HepG2 (cell line): Measurements from ENCODE around the gene PPM1E. TPM values are rescaled to one million over a fixed set of nuclear protein-coding genes. Genes with fewer than 3 reads are reported as not detected.

Source experiments
- ATAC-seq: fragments of 200-7000 bp; cut with Tn5 transposase; 3 replicates; pipeline ENCODE4 v1.9.1; 2020; ENCODE audit warnings: mild to moderate bottlenecking, moderate library complexity
- BruUV-seq: library from RNA; stranded (reverse); fragments of 400-500 nt; replicated peaks from 2 replicates; lab custom pipeline; 2021; lab: Mats Ljungman, UMichigan
- CTCF ChIA-PET: fragments of 300-600 bp; formaldehyde crosslinking; extraction: SDS; loops from one replicate; lab custom pipeline; 2021; ENCODE audit warnings: low total read pairs, inconsistent platforms, low intra/inter-chr PET ratio; lab: Yijun Ruan, JAX
- POLR2A ChIA-PET: fragments of 350-600 bp; sonication (Branson Sonifier 250); formaldehyde crosslinking; loops from one replicate; lab custom pipeline; 2020; ENCODE audit warnings: antibody characterized with exemption, inconsistent platforms; lab: Yijun Ruan, JAX
- DNase-seq: peaks from one replicate; pipeline ENCODE4 v3.0.0-alpha.2; 2015; ENCODE audit warnings: low spot score
- FAIRE-seq: peaks from 3 replicates; lab custom pipeline; 2011; peaks lifted over from hg19 to GRCh38; lab: Jason Lieb, UNC
- H2AFZ ChIP-seq: one replicate; pipeline ENCODE4 v1.6.1; 2011; ENCODE audit warnings: low read length, inconsistent platforms
- H3K27ac ChIP-seq: fragments of 300-600 bp; 3 replicates; pipeline ENCODE4 v1.8.0; 2011; ENCODE audit warnings: mixed run types, mild to moderate bottlenecking, mixed read lengths, low read length, inconsistent platforms; ENCODE audit not compliant: insufficient read depth; ENCODE audit errors: extremely low read length
- H3K27me3 ChIP-seq, 2 experiments: fragments of 200-600 bp in 1 of 2; 2 replicates in 1 of 2; 3 replicates in 1 of 2; pipeline versions ENCODE4 v1.6.0 to v1.8.0; 2011; ENCODE audit warnings: low read length in 2 of 2, mild to moderate bottlenecking in 2 of 2, moderate library complexity in 2 of 2, inconsistent platforms in 1 of 2; ENCODE audit not compliant: insufficient read depth in 2 of 2, control insufficient read depth in 1 of 2
- H3K36me3 ChIP-seq, 2 experiments: fragments of 200-600 bp in 1 of 2; replicated peaks in 1 of 2; 2 replicates in 1 of 2; 3 replicates in 1 of 2; pipeline versions ENCODE4 v1.5.1 to v1.8.0; 2011; ENCODE audit warnings: low read length in 2 of 2, inconsistent platforms in 1 of 2; ENCODE audit not compliant: insufficient read depth in 2 of 2, control insufficient read depth in 1 of 2
- H3K4me1 ChIP-seq: 2 replicates; pipeline ENCODE4 v1.5.1; 2012; ENCODE audit warnings: low read length, inconsistent platforms; ENCODE audit not compliant: insufficient read depth
- H3K4me2 ChIP-seq: 2 replicates; pipeline ENCODE4 v1.6.0; 2011; ENCODE audit warnings: low read depth, low read length, inconsistent platforms
- H3K4me3 ChIP-seq, 3 experiments: fragments of 200-600 bp in 1 of 3; sonication (generic), shearing (Covaris generic) in 1 of 3; replicated peaks in 1 of 3; 2 replicates each; pipeline ENCODE4 v1.5.1; 2011 to 2016; ENCODE audit warnings: low read length in 3 of 3, inconsistent platforms in 2 of 3, low read depth in 2 of 3, mild to moderate bottlenecking in 2 of 3, control low read depth in 1 of 3, mixed read lengths in 1 of 3; ENCODE audit not compliant: insufficient read depth in 1 of 3
- H3K79me2 ChIP-seq: one replicate; pipeline ENCODE4 v1.6.1; 2011; ENCODE audit warnings: low read length, inconsistent platforms; ENCODE audit not compliant: insufficient read depth
- H3K9ac ChIP-seq: 2 replicates; pipeline ENCODE4 v1.6.0; 2011; ENCODE audit warnings: mild to moderate bottlenecking, low read depth, low read length, inconsistent platforms; ENCODE audit not compliant: insufficient read depth
- H3K9me3 ChIP-seq: 2 replicates; pipeline ENCODE4 v1.5.1; 2012; ENCODE audit warnings: mild to moderate bottlenecking, low read length
- H4K20me1 ChIP-seq: 2 replicates; pipeline ENCODE4 v1.6.0; 2011; ENCODE audit warnings: inconsistent platforms, mild to moderate bottlenecking, low read length, moderate library complexity; ENCODE audit not compliant: insufficient read depth
- CEBPB ChIP-seq: IDR thresholded peaks from 2 replicates; pipeline ENCODE4 v1.6.1; 2011; ENCODE audit warnings: low read depth, low read length, improper control_type of control experiment, borderline replicate concordance
- EED ChIP-seq: sonication (generic); formaldehyde crosslinking; IDR thresholded peaks from 2 replicates; pipeline ENCODE4 v1.5.0; 2020; ENCODE audit warnings: mild to moderate bottlenecking, missing genetic modification reagents
- IKZF1 ChIP-seq: fragments of 450-650 bp; IDR thresholded peaks from 2 replicates; pipeline ENCODE4 v1.7.1; 2016
- MIER3 ChIP-seq: IDR thresholded peaks from 2 replicates; pipeline ENCODE4 v1.6.1; 2016; ENCODE audit warnings: missing compliant biosample characterization, borderline replicate concordance
- ZNF160 ChIP-seq: sonication (generic); formaldehyde crosslinking; IDR thresholded peaks from 2 replicates; pipeline ENCODE4 v1.8.0; 2022; ENCODE audit warnings: mild to moderate bottlenecking, inconsistent platforms, missing genetic modification reagents
- ZNF253 ChIP-seq: sonication (generic); formaldehyde crosslinking; IDR thresholded peaks from 2 replicates; pipeline ENCODE4 v1.8.0; 2022; ENCODE audit warnings: mild to moderate bottlenecking, missing genetic modification reagents, borderline replicate concordance
- ZNF550 ChIP-seq: sonication (generic); formaldehyde crosslinking; IDR thresholded peaks from 2 replicates; pipeline ENCODE4 v1.4.0; 2020; ENCODE audit warnings: mild to moderate bottlenecking, missing genetic modification reagents, borderline replicate concordance
- ZNF570 ChIP-seq: sonication (generic); formaldehyde crosslinking; IDR thresholded peaks from 2 replicates; pipeline ENCODE4 v1.4.0; 2020; ENCODE audit warnings: mild to moderate bottlenecking, missing genetic modification reagents, borderline replicate concordance
- ZNF775 ChIP-seq: sonication (generic); formaldehyde crosslinking; IDR thresholded peaks from 2 replicates; pipeline ENCODE4 v1.4.0; 2020; ENCODE audit warnings: missing genetic modification reagents, mild to moderate bottlenecking, moderate library complexity, borderline replicate concordance
- ZNF839 ChIP-seq: sonication (generic); formaldehyde crosslinking; IDR thresholded peaks from 2 replicates; pipeline ENCODE4 v1.4.0; 2020; ENCODE audit warnings: missing genetic modification reagents, mild to moderate bottlenecking, borderline replicate concordance
- whole genome bisulfite sequencing: methylation state at CpG from one replicate; pipeline ENCODE4 v1.1.6; 2017; ENCODE audit warnings: low lambda C conversion rate; 5-methylcytosine and 5-hydroxymethylcytosine counted together
- in situ Hi-C: cut with HindIII; loops from 2 replicates; pipeline ENCODE4 v1.10.0; 2017; ENCODE audit warnings: low pct_unique_long_range_greater_than_20kb; ENCODE audit not compliant: extremely low pct_ligation_motif_present
- intact Hi-C: fragments of 100-400 bp; cut with micrococcal nuclease; formaldehyde crosslinking; loops from one replicate; pipeline ENCODE4 v1.10.0; 2022; ENCODE audit not compliant: unreplicated experiment
- polyA plus RNA-seq, 8 experiments: library from polyadenylated mRNA; depleted of rRNA in 3 of 8; stranded (reverse) in 7 of 8; unstranded in 1 of 8; fragments of >200 nt; fragmentation: Illumina TruSeq in 4 of 8; extraction: Trizol in 4 of 8; gene quantifications; 2 replicates each; pipeline versions ENCODE4 v1.2.1 to v1.2.3, GENCODE V29; 2011 to 2016; ENCODE audit warnings: low read depth in 4 of 8, missing spikeins in 1 of 8, mixed read lengths in 1 of 8; ENCODE audit not compliant: insufficient read depth in 1 of 8
- total RNA-seq, 5 experiments: library from RNA; depleted of rRNA; stranded (reverse); fragments of >200 nt; fragmentation: Illumina TruSeq; extraction: Trizol; gene quantifications; 2 replicates each; pipeline ENCODE4 v1.2.3, GENCODE V29; 2016; ENCODE audit warnings: low read depth in 1 of 5
- TF ChIP-seq, protein P1 (sequence below): sonication (generic); formaldehyde crosslinking; IDR thresholded peaks from 2 replicates; pipeline ENCODE4 v1.4.0; 2020; ENCODE audit warnings: mild to moderate bottlenecking, missing genetic modification reagents
- TF ChIP-seq, protein P2 (sequence below): sonication (generic); formaldehyde crosslinking; IDR thresholded peaks from 2 replicates; pipeline ENCODE4 v1.5.0; 2020; ENCODE audit warnings: missing genetic modification reagents

PPM1E gene
- total and polyA plus RNA-seq, 2 of the 13 experiments (the other 11 are each of a cell fraction or from before 2014, with no cell fraction given) = 0.15 TPM; not detected in 1

DNA sequence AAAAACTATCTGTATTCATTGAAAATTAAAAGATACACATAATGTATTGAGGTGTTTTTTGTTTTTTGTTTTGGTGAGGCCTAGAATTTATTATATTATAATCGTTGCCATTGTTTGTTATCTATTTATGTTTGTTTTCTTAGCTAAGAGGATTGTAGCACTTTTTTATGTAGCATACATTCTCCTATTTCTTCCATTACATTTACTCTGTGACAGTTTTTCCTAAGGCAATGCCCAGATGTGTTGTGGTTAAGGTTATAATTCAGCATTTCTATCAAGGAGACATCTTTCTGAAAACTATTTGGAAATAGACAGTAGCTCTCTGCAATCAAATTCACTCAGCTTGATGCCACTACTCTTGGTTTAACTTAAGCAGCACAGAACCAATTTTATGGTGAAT is 161.6 kb downstream of the PPM1E start:
- POLR2A ChIA-PET = no interaction called here
- H3K27me3 ChIP-seq = no peaks in the 10 kb centered on the region; a peak in 1 of 5 replicates
- intact Hi-C loops = loop anchor here (2.0 kb wide), 1 partner anchor 20 kb away; no protein-coding TSS in a partner anchor
- CTCF ChIA-PET = no interaction called here
- no peak overlapping the region for H3K27ac ChIP-seq
- TF ChIP-seq ZNF160 (CRISPR knock-in tag) (no peak), ZNF570 (CRISPR knock-in tag) (no peak), IKZF1 (no peak), MIER3 (CRISPR knock-in tag) (no peak), ZNF550 (CRISPR knock-in tag) (no peak), CEBPB (no peak), ZNF839 (CRISPR knock-in tag) (no peak), ZNF253 (CRISPR knock-in tag) (no peak), EED (CRISPR knock-in tag) (no peak), ZNF775 (no peak)
- TF ChIP-seq, protein P1, sequence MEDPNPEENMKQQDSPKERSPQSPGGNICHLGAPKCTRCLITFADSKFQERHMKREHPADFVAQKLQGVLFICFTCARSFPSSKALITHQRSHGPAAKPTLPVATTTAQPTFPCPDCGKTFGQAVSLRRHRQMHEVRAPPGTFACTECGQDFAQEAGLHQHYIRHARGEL (CRISPR knock-in tag) = no peak
- TF ChIP-seq, protein P2, sequence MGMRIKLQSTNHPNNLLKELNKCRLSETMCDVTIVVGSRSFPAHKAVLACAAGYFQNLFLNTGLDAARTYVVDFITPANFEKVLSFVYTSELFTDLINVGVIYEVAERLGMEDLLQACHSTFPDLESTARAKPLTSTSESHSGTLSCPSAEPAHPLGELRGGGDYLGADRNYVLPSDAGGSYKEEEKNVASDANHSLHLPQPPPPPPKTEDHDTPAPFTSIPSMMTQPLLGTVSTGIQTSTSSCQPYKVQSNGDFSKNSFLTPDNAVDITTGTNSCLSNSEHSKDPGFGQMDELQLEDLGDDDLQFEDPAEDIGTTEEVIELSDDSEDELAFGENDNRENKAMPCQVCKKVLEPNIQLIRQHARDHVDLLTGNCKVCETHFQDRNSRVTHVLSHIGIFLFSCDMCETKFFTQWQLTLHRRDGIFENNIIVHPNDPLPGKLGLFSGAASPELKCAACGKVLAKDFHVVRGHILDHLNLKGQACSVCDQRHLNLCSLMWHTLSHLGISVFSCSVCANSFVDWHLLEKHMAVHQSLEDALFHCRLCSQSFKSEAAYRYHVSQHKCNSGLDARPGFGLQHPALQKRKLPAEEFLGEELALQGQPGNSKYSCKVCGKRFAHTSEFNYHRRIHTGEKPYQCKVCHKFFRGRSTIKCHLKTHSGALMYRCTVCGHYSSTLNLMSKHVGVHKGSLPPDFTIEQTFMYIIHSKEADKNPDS (CRISPR knock-in tag) = no peak
- TF ChIP-seq, all 625 proteins: peak for 0
- DNase-seq (no peak), FAIRE-seq (no peak), ATAC-seq (no peak)
- Histone ChIP-seq H2AFZ (no peak overlapping the region), H4K20me1 (no peaks in the 10 kb centered on the region), H3K9ac (no peak overlapping the region), H3K79me2 (no peaks in the 10 kb centered on the region), H3K9me3 (peaks cover 13% of the 10 kb centered on the region), H3K4me2 (no peak overlapping the region), H3K36me3 (no peaks in the 10 kb centered on the region), H3K4me1 (no peaks in the 10 kb centered on the region), H3K4me3 (no peak overlapping the region)
- 8% methylated on average over 1 of the region's 1 CpG for WGBS
- in situ Hi-C loops = no loop called here
- no TSS peak for BruUV-seq
